Prostate gland (tissue), 2 donors: ENCODE data around the gene C11orf52.
A peak's percentile ranks its signal among the peaks of the same experiment; 100 is the strongest.

Experiments
- POLR2A ChIP-seq: fragments of 450-650 bp; IDR thresholded peaks from one replicate; pipeline ENCODE4 v1.6.1; 2016; ENCODE audit warnings: antibody characterized with exemption, mild to moderate bottlenecking
- POLR2AphosphoS5 ChIP-seq: sonication (generic); formaldehyde crosslinking; IDR thresholded peaks from one replicate; pipeline ENCODE4 v1.6.1; 2017; ENCODE audit warnings: antibody characterized with exemption
- TF ChIP-seq, protein P1 (sequence below), 4 experiments: fragments of 200-600 bp in 2 of 4; fragments of 450-650 bp in 2 of 4; sonication (generic) in 2 of 4; IDR thresholded peaks; 1 replicate in 3 of 4; 2 replicates in 1 of 4; pipeline ENCODE4 v1.5.1; 2016 to 2019; ENCODE audit warnings: antibody characterized with exemption in 4 of 4, mild to moderate bottlenecking in 2 of 4, moderate library complexity in 2 of 4

- TF ChIP-seq, protein P1, sequence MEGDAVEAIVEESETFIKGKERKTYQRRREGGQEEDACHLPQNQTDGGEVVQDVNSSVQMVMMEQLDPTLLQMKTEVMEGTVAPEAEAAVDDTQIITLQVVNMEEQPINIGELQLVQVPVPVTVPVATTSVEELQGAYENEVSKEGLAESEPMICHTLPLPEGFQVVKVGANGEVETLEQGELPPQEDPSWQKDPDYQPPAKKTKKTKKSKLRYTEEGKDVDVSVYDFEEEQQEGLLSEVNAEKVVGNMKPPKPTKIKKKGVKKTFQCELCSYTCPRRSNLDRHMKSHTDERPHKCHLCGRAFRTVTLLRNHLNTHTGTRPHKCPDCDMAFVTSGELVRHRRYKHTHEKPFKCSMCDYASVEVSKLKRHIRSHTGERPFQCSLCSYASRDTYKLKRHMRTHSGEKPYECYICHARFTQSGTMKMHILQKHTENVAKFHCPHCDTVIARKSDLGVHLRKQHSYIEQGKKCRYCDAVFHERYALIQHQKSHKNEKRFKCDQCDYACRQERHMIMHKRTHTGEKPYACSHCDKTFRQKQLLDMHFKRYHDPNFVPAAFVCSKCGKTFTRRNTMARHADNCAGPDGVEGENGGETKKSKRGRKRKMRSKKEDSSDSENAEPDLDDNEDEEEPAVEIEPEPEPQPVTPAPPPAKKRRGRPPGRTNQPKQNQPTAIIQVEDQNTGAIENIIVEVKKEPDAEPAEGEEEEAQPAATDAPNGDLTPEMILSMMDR (IDR thresholded peaks at IDR 0.05) = no peak
- TF ChIP-seq POLR2AphosphoS5 (no peak), POLR2A (peak; percentile 20)
Observed at GRCh38 chr11:111960916-111961315, 42.2 kb downstream of the C11orf52 start.
